KBM-7 (cell line): ENCODE data around the gene PGAP2.
A peak's percentile ranks its signal among the peaks of the same experiment; 100 is the strongest.
"Not testable (repeated sequence)": the region's sequence is repeated elsewhere in the genome, so short reads cannot be mapped to it uniquely, and the experiment has no call there.

Experiments used
- DNase-seq: peaks from one replicate; pipeline ENCODE4 v3.0.0-alpha.2; 2015
- in situ Hi-C: fragments of 300-500 bp; cut with MboI; formaldehyde crosslinking; loops from 2 replicates; pipeline ENCODE4 v1.14.3; 2020; ENCODE audit warnings: low sequenced_read_pairs, low pct_unique_long_range_greater_than_20kb, mixed read lengths

Gene PGAP2

GRCh38 chr11:3807909-3808860, at the start of gene PGAP2:
TSS of gene PGAP2 (plus strand) at chr11:3808560. CDS start at chr11:3811260, 2,700 bp downstream.
- in situ Hi-C loops, result no loop called here
- DNase-seq, result peak; percentile 85

DNA sequence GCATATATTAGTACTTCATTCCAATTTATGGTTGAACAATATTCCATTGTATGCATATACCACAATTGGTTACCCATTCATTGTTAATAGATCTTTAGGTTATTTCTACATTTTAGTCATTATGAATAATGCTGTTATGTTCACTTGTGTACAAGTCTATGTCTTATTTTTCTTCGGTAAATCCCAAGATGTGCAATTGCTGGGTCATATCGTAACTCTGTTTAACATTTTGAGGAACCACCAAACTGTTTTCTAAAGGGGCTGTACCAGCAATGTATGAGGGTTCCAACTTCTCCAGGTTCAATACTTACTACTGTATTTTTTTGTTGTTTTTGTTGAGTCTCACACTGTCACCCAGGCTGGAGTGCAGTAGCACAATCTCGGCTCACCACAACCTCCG, 44.1 kb upstream of the PGAP2 start:
- in situ Hi-C loops, result no loop called here

GRCh38 chr11:3766836-3767235, 41.5 kb upstream of the PGAP2 start:
- in situ Hi-C loops, DNase-seq: not testable (repeated sequence)

More for the DNA sequence above, 44.1 kb upstream of the PGAP2 start:
- DNase-seq, result no peak

DNA sequence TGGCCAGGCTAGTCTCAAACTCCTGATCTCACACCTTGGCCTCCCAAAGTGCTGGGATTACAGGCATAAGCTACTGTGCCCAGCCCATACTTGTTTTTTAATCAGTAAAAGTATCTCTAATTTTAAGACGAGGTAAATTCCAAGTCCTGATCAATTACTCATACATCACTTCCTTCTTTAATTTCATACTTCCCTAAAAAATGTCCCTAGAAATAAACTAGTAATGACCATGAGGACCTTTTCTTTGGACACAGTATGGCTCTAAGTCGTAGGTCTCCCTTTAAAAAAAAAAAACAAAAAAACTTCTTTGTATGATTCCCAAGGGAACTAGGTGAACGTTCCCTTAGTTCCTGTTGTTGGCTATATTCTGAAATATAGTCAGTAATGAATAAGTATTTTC, 40.8 kb upstream of the PGAP2 start:
- no peak for DNase-seq
- in situ Hi-C loops, result no loop called here

DNA sequence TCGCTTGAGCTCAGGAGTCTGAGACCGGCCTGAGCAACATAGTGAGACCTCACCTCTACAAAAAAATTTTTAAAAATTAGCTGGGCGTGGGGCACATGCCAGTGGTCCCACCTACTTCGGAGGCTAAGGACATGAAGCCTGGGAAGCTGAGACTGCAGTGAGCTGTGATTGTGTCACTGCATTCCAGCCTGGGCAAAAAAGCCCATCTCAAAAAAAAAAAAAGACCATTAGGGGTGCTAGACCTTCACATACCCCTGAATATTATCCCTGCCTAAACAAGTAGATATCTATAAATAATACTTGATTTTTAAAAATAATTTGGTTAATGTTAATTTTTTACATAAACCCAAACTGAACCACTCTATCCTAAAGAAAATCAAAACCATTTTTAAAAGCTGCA, 35.2 kb upstream of the PGAP2 start:
- no peak for DNase-seq
- in situ Hi-C loops, result no loop called here

- no peak for DNase-seq
- in situ Hi-C loops, result no loop called here
Observed at GRCh38 chr11:3775736-3776406, 32.5 kb upstream of the PGAP2 start.

- peak; percentile 34 for DNase-seq
- in situ Hi-C loops, result no loop called here
Observed at GRCh38 chr11:3781423-3781822, 26.9 kb upstream of the PGAP2 start.

DNA sequence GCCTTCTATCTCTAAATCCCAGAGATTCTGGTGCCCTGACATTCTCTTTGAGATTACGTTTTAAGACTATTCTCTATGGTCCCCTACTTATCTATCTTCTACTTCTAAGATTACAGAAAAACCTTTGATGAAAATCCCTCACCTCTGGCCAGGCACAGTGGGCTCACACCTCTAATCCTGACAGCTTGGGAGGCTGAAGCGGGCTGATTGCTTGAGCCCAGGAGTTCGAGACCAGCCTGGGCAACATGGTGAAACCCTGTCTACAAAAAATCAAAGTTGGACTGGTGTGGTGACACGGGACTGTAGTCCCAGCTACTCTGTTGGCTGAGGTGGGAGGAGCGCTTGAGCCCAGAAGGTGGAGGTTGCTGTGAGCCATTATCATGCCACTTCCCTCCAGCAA, 25.4 kb upstream of the PGAP2 start:
- in situ Hi-C loops, result no loop called here
- no peak for DNase-seq

DNA sequence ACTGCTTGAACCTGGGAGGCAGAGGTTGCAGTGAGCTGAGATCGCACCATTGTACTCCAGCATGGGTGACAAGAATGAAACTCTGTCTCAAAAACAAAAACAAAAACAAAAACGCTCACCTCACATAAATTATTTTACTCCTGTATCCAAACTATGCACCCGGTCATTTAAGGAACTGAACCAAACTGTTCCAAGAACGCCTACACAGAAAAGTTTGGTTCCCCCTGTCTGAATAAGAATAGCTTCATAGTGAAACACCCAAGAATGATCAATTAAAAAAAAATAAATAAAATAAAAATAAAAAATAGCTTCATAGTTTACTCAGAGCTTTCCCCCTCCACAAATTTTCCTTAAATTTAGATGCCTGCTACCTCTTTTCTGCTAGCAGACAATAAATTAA, 24.7 kb upstream of the PGAP2 start:
- in situ Hi-C loops, result no loop called here
- DNase-seq, result no peak

DNA sequence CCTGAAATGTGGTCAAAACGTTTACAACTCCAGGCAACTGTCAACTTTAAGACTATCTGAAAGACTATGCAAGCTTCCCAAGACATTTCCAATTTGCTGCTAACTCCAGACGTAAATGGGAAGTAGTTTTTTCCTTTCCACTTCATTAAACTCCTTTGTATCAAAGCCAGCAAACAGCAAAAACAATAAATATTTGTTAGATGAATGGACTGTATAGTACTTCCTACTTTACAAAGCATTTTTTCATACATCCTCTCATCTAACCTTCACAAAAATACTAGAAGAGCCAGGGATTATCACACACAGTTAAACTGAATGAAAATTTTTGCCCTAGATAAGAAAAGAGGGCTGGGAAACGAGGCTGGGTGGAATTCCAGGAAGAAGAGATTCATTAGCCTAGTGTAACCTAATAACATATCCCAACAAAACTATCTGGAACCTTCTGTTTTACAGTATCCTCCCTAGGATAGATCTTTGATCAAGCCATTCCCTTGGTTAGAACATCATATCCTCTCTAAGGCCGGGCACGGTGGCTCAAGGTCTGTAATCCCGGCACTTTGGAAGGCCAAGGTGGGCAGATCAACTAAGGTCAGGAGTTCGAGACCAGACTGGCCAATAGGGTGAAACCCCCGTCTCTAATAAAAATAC, 21.5 kb upstream of the PGAP2 start:
- no peak for DNase-seq
- in situ Hi-C loops, result no loop called here

DNA sequence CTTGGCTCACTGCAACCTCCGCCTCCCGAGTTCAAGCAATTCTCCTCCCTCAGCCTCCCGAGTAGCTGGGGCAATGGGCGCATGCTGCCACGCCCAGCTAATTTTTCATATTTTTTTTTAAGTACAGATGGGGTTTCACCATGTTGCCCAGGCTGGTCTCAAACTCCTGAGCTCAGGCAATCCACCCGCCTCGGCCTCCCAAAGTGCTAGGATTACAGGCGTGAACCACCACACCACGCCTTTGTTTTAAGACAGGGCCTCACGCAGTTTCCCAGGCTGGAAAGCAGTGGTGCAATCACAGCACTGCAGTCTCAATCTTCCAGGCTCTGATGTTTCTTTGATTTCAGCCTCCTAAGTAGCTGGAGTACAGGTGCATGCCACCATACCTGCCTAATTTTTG, 14.0 kb upstream of the PGAP2 start:
- in situ Hi-C loops, DNase-seq: not testable (repeated sequence)

- in situ Hi-C loops, result no loop called here
- no peak for DNase-seq
Observed at GRCh38 chr11:3795131-3796001, 13.0 kb upstream of the PGAP2 start.

DNA sequence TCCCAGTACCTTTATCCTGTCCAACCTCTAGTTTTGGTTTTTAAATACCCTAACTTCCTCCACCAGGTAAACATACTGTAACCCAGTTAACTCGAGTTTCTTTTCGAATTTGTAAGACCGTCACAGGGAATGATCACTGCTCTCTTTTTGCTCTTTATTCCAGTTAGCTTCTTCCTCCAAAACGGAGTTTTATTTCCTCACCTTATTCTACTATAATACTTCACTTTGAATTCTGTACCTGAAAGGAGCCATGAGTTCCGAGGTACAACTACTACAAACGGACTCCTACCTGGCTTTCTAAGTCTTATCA, 12.4 kb upstream of the PGAP2 start:
- in situ Hi-C loops, result no loop called here
- no peak for DNase-seq

DNA sequence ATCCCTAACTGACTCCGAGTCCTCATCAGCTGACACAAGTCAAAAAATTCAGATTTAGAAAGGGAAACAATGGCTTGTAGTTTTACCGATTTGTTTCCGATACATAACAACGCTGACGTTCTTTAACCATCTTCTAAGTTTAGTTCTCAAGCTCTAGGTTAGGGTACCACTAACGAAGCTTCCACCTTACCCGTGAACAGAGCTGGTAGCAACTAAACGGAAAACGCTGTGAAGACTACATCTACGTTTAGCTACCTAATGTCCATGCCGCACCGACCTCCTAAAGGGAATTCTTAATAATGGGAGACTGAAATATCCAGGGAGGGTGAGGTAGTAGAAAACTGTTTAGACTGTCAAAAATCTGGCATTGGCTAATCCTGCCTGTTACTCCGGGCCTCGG, 12.0 kb upstream of the PGAP2 start:
- DNase-seq, result no peak
- in situ Hi-C loops, result no loop called here

DNA sequence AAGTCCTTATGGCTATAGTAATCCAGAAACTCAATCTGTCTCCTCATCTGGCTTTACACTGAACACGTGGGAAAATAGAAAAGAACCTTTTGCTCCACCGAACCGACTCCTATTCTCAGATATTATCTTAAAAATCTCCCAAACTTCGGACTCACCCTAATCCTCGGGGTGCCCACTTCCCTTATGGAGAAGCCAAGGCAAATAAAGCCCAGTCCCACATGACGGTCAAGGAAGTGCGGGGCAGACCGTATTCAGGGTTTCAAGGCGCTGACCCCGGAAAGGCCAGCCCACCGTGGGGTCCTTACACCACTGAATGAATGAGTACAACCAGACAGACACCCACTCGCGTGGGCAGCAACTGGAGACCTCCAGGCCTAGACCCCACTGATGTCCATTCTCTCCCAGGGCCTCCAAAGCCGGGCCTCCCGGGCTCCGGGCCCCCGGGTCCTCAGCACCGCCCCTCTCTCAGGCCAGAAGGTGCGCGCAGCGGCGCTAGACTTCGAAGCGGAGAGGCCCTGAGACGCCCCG, 11.5 kb upstream of the PGAP2 start:
- in situ Hi-C loops, result no loop called here
- DNase-seq, result no peak

- in situ Hi-C loops, result no loop called here
- DNase-seq, result peak; percentile 100
Observed at GRCh38 chr11:3797329-3798090, 10.8 kb upstream of the PGAP2 start, which contains the start of gene NUP98. TSS of gene NUP98 (minus strand) at chr11:3797554. CDS start at chr11:3782117, 15,437 bp downstream.

GRCh38 chr11:3799143-3799542, 9.2 kb upstream of the PGAP2 start:
- no peak for DNase-seq
- in situ Hi-C loops, result no loop called here

- DNase-seq, result no peak
- in situ Hi-C loops, result no loop called here
Observed at GRCh38 chr11:3799873-3800272, 8.5 kb upstream of the PGAP2 start.
